K562 (cell line): Measurements from ENCODE around the gene ITPK1. TPM values are rescaled to one million over a fixed set of nuclear protein-coding genes. Genes with fewer than 3 reads are reported as not detected.

ENCODE experiments used
- CCAR2 ChIP-seq: fragments of 200-400 bp; formaldehyde crosslinking; IDR thresholded peaks from 2 replicates; pipeline ENCODE4 v1.6.1; 2017; ENCODE audit warnings: mild to moderate bottlenecking, low read depth, low read length
- GABPB1 ChIP-seq: sonication (generic); formaldehyde crosslinking; IDR thresholded peaks from 2 replicates; pipeline ENCODE4 v1.8.0; 2022; ENCODE audit warnings: mild to moderate bottlenecking, missing genetic modification reagents
- MAZ ChIP-seq, 2 experiments: fragments of 450-650 bp in 1 of 2; sonication (generic) in 1 of 2; formaldehyde crosslinking; IDR thresholded peaks in 1 of 2; conservative IDR thresholded peaks in 1 of 2; 2 replicates each; pipeline versions ENCODE4 v1.4.0 to v1.5.0; 2020; ENCODE audit warnings: mild to moderate bottlenecking in 1 of 2, missing genetic modification reagents in 1 of 2
- NCOA6 ChIP-seq: fragments of 450-650 bp; IDR thresholded peaks from 2 replicates; pipeline ENCODE4 v1.6.1; 2017; ENCODE audit warnings: mild to moderate bottlenecking
- NR2C2 ChIP-seq, 2 experiments: fragments of 200-800 bp in 1 of 2; sonication (Bioruptor generic) in 1 of 2; sonication (generic) in 1 of 2; formaldehyde crosslinking in 1 of 2; IDR thresholded peaks; 2 replicates each; pipeline versions ENCODE4 v1.6.1 to v1.8.0; 2016 to 2022; ENCODE audit warnings: mild to moderate bottlenecking in 1 of 2, missing compliant biosample characterization in 1 of 2, missing genetic modification characterization in 1 of 2, missing genetic modification reagents in 1 of 2
- PHF20 ChIP-seq: fragments of 450-650 bp; IDR thresholded peaks from 2 replicates; pipeline ENCODE4 v1.6.1; 2018; ENCODE audit not compliant: partially characterized antibody
- PHF8 ChIP-seq: fragments of 200-600 bp; sonication (generic); IDR thresholded peaks from 2 replicates; pipeline ENCODE4 v1.6.1; 2012; ENCODE audit warnings: mixed run types, mild to moderate bottlenecking, inconsistent platforms, low read length, moderate library complexity, borderline replicate concordance
- POLR2A ChIP-seq: fragments of 450-650 bp; conservative IDR thresholded peaks from 2 replicates; pipeline ENCODE4 v1.6.1; 2016
- POLR2H ChIP-seq: IDR thresholded peaks from 2 replicates; pipeline ENCODE4 v1.6.1; 2016; ENCODE audit warnings: missing genetic modification characterization, low read depth, mild to moderate bottlenecking, control low read depth, missing compliant biosample characterization, moderate library complexity
- PRDM10 ChIP-seq: fragments of 450-650 bp; IDR thresholded peaks from 2 replicates; pipeline ENCODE4 v1.6.1; 2018; ENCODE audit not compliant: partially characterized antibody
- PTRF ChIP-seq: fragments of 450-650 bp; IDR thresholded peaks from 2 replicates; pipeline ENCODE4 v1.6.1; 2016; ENCODE audit warnings: mild to moderate bottlenecking, missing genetic modification characterization, missing compliant biosample characterization
- RBBP5 ChIP-seq: fragments of 200-600 bp; sonication (generic); IDR thresholded peaks from 2 replicates; pipeline ENCODE4 v1.6.1; 2012; ENCODE audit warnings: borderline replicate concordance, mild to moderate bottlenecking, low read length, control low read depth, inconsistent platforms; ENCODE audit not compliant: insufficient read depth, poor library complexity, severe bottlenecking
- VEZF1 ChIP-seq: fragments of 200-800 bp; sonication (Bioruptor generic); IDR thresholded peaks from 2 replicates; pipeline ENCODE4 v1.6.1; 2017; ENCODE audit warnings: missing genetic modification characterization, missing compliant biosample characterization
- ZBTB7A ChIP-seq: IDR thresholded peaks from 2 replicates; pipeline ENCODE4 v1.6.1; 2011; ENCODE audit warnings: low read depth, mild to moderate bottlenecking, low read length, moderate library complexity, borderline replicate concordance; ENCODE audit not compliant: control insufficient read depth
- ZFP91 ChIP-seq: sonication (generic); formaldehyde crosslinking; IDR thresholded peaks from 2 replicates; pipeline ENCODE4 v1.8.0; 2022; ENCODE audit warnings: mild to moderate bottlenecking, missing genetic modification reagents
- ZFX ChIP-seq: sonication (generic); formaldehyde crosslinking; IDR thresholded peaks from 2 replicates; pipeline ENCODE4 v1.8.0; 2022; ENCODE audit warnings: mild to moderate bottlenecking, missing genetic modification reagents, moderate library complexity
- ZNF121 ChIP-seq: sonication (generic); formaldehyde crosslinking; conservative IDR thresholded peaks from 2 replicates; pipeline ENCODE4 v1.8.0; 2022; ENCODE audit warnings: missing genetic modification reagents
- ZNF76 ChIP-seq: fragments of 250-450 bp; sonication (Bioruptor Pico); IDR thresholded peaks from 2 replicates; pipeline ENCODE4 v1.4.0; 2020; ENCODE audit warnings: mild to moderate bottlenecking, moderate library complexity, borderline replicate concordance
- ZNF766 ChIP-seq: fragments of 200-800 bp; sonication (Bioruptor generic); conservative IDR thresholded peaks from 2 replicates; pipeline ENCODE4 v1.6.1; 2016; ENCODE audit warnings: missing genetic modification characterization, missing compliant biosample characterization
- polyA plus RNA-seq, 8 experiments: library from polyadenylated mRNA; depleted of rRNA in 4 of 8; stranded (reverse) in 5 of 8; unstranded in 3 of 8; fragments of >200 nt; fragmentation: Nextera tagmentation in 2 of 8; fragmentation: Illumina TruSeq in 1 of 8; extraction: Ambion mirVana in 2 of 8; extraction: Trizol in 1 of 8; gene quantifications; 2 replicates each; pipeline versions ENCODE4 v1.2.1 to v1.2.3, GENCODE V29; 2011 to 2014; ENCODE audit warnings: inconsistent platforms in 1 of 8, missing spikeins in 1 of 8
- total RNA-seq, 7 experiments: library from RNA; depleted of rRNA in 6 of 7; stranded (reverse); fragments of >200 nt in 6 of 7; fragmentation: Illumina TruSeq in 2 of 7; extraction: Trizol in 2 of 7; gene quantifications; 2 replicates each; pipeline versions ENCODE4 v1.2.1 to v1.2.3, GENCODE V29; 2011 to 2021; ENCODE audit warnings: low replicate concordance in 1 of 7

Gene ITPK1
- total and polyA plus RNA-seq, 9 of the 15 experiments (the other 6 are each of a cell fraction or from before 2014, with no cell fraction given), result 1.2 to 39.2 (median 23.0) TPM

- TF ChIP-seq PRDM10 (no peak), VEZF1 (CRISPR knock-in tag) (peak; percentile 48; the same call in 1 of the 2 replicates), ZNF76 (CRISPR knock-in tag) (no peak), ZNF766 (CRISPR knock-in tag) (0 out of 2 replicates have a peak, but pooled peaks have one; percentile 13), NCOA6 (0 out of 2 replicates have a peak, but pooled peaks have one; percentile 24), CCAR2 (no peak), ZFP91 (CRISPR knock-in tag) (peak; percentile 68; the same call in 1 of the 2 replicates), MAZ (CRISPR knock-in tag; conservative IDR thresholded peaks at IDR 0.05 in 1 of 2, IDR thresholded peaks at IDR 0.05 in 1 of 2) (peak; percentile 15 to 52; a peak in 2 of 4 replicates), RBBP5 (peak; percentile 10), POLR2A (peak; percentile 47; the same call in 1 of the 2 replicates), PHF8 (peak; percentile 59; the same call in 1 of the 2 replicates), ZNF121 (no peak), ZBTB7A (peak; percentile 75), NR2C2 (CRISPR knock-in tag; IDR thresholded peaks at IDR 0.05) (no peak), NR2C2 (tag; IDR thresholded peaks at IDR 0.05) (peak; percentile 61; the same call in 1 of the 2 replicates), PHF20 (peak; percentile 28), GABPB1 (no peak), PTRF (tag) (no peak), ZFX (CRISPR knock-in tag) (peak; percentile 64), POLR2H (tag) (peak; percentile 46; the same call in 1 of the 2 replicates)
Measured at GRCh38 chr14:93115821-93116675, at the start of gene ITPK1 (continued).
